OCI-LY1 (cell line): Measurements from ENCODE around the gene PZP.

Experiments used
- CTCF ChIP-seq: fragments of 200-600 bp; sonication (generic), shearing (Covaris generic); IDR thresholded peaks from 2 replicates; pipeline ENCODE4 v1.5.1; 2017; ENCODE audit warnings: mild to moderate bottlenecking, antibody characterized with exemption, low read length, moderate library complexity, mixed read lengths
- EZH2 ChIP-seq: fragments of 200-600 bp; sonication (generic), shearing (Covaris generic); IDR thresholded peaks from 2 replicates; pipeline ENCODE4 v1.8.0; 2017; ENCODE audit warnings: borderline replicate concordance, mixed run types, mild to moderate bottlenecking, antibody characterized with exemption, low read length, moderate library complexity, mixed read lengths

DNA sequence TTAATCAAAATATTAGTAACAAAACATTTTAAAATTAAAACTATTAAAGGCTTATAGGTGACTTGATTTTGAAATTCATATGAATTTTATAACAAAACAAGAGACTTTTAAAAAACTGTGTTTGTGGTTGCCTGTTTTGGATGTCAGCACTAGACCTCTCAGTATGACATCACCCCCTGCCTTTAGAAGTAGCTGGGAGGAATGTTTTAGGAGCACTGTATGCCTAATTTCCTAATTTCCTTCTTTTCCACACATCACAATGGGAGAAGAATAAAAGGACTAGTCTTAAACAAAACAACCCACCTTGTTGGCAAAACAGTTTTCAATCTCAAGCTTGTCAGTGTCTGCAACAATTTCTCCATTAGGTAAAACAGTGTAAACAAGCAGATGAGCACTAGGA, 48.1 kb upstream of the PZP start:
- TF ChIP-seq CTCF: no peak
- no peak for TF ChIP-seq EZH2
